Spleen (tissue), 11 donors: ENCODE results near the gene MGME1. TPM values are rescaled to one million over a fixed set of nuclear protein-coding genes. Genes with fewer than 3 reads are reported as not detected.

Source experiments
- DNase-seq: peaks from one replicate; pipeline ENCODE4 v3.0.0-alpha.2; 2020
- H3K27ac ChIP-seq, 8 donors: fragments of 200-600 bp; sonication (generic) in 7 of 8; 1 replicate in 4 of 8; 2 replicates in 4 of 8; pipeline versions ENCODE4 v1.5.0 to v1.8.0; 2016 to 2021; ENCODE audit warnings: inconsistent platforms in 4 of 8, mild to moderate bottlenecking in 4 of 8, moderate library complexity in 1 of 8
- H3K27me3 ChIP-seq, 7 donors: fragments of 200-600 bp; sonication (generic) in 6 of 7; replicated peaks in 1 of 7; 1 replicate in 4 of 7; 2 replicates in 3 of 7; pipeline versions ENCODE4 v1.5.0 to v1.8.0; 2016 to 2021; ENCODE audit warnings: inconsistent platforms in 3 of 7, mild to moderate bottlenecking in 1 of 7
- H3K36me3 ChIP-seq, 6 donors: fragments of 200-600 bp; sonication (generic) in 5 of 6; 1 replicate in 4 of 6; 2 replicates in 2 of 6; pipeline versions ENCODE4 v1.5.0 to v1.8.0; 2016 to 2021; ENCODE audit warnings: inconsistent platforms in 2 of 6
- H3K4me1 ChIP-seq, 6 donors: fragments of 200-600 bp; sonication (generic) in 5 of 6; 1 replicate in 3 of 6; 2 replicates in 3 of 6; pipeline versions ENCODE4 v1.5.0 to v1.8.0; 2016 to 2021; ENCODE audit warnings: inconsistent platforms in 3 of 6
- H3K4me3 ChIP-seq, 8 donors: fragments of 200-600 bp; sonication (generic) in 7 of 8; 1 replicate in 4 of 8; 2 replicates in 4 of 8; pipeline versions ENCODE4 v1.5.0 to v1.8.0; 2016 to 2021; ENCODE audit warnings: inconsistent platforms in 4 of 8, mild to moderate bottlenecking in 4 of 8, moderate library complexity in 2 of 8
- H3K9me3 ChIP-seq, 8 donors: fragments of 200-600 bp; sonication (generic) in 7 of 8; 1 replicate in 4 of 8; 2 replicates in 4 of 8; pipeline versions ENCODE4 v1.5.0 to v1.8.0; 2016 to 2021; ENCODE audit warnings: inconsistent platforms in 4 of 8
- POLR2A ChIP-seq, 3 donors: fragments of 450-650 bp; IDR thresholded peaks; one replicate each; pipeline ENCODE4 v1.5.1; 2017; ENCODE audit warnings: antibody characterized with exemption in 3 of 3, mild to moderate bottlenecking in 1 of 3
- POLR2AphosphoS5 ChIP-seq, 3 donors: sonication (generic); formaldehyde crosslinking; IDR thresholded peaks; one replicate each; pipeline ENCODE4 v1.5.1; 2017; ENCODE audit warnings: antibody characterized with exemption in 3 of 3
- WGBS, 5 donors: extraction: QIAGEN DNeasy Blood & Tissue Kit in 3 of 5; methylation state at CpG; one replicate each; pipeline versions ENCODE4 v1.1.5 to v1.1.7; 2013 to 2018; 5-methylcytosine and 5-hydroxymethylcytosine counted together
- intact Hi-C: fragments of 100-400 bp; cut with DNase I; formaldehyde crosslinking; loops from one replicate; pipeline ENCODE4 v1.15.0; 2023; ENCODE audit warnings: low total_unique reads
- polyA plus RNA-seq, 3 donors: library from polyadenylated mRNA; stranded (reverse); fragments of 200-250 nt; gene quantifications; one replicate each; pipeline ENCODE4 v1.2.1, GENCODE V29; 2013
- total RNA-seq, 7 donors: library from RNA; depleted of rRNA in 3 of 7; stranded (reverse); fragments of >200 nt in 3 of 7; fragmentation: NEBNext Ultra II Directional in 4 of 7; extraction: Animal tissue kit (Norgen Biotek cat#: 25700) in 4 of 7; gene quantifications; one replicate each; pipeline versions ENCODE4 v1.1.0 to v1.2.1, GENCODE V29; 2016 to 2021
- TF ChIP-seq, protein P1 (sequence below), 11 experiments: fragments of 200-600 bp in 7 of 11; fragments of 450-650 bp in 4 of 11; sonication (generic) in 4 of 11; IDR thresholded peaks in 8 of 11; conservative IDR thresholded peaks in 3 of 11; 1 replicate in 7 of 11; 2 replicates in 4 of 11; pipeline versions ENCODE4 v1.4.0 to v1.8.0; 2016 to 2021; ENCODE audit warnings: antibody characterized with exemption in 11 of 11, inconsistent platforms in 4 of 11, mild to moderate bottlenecking in 1 of 11
- donor health status: healthy with polysubstance abuse.
- donor health status: DM: no; HTN: no; CAD: no; lungs with moderate emphysema.
- donor health status: DM: no; HTN: no; CAD: no.
- donor health status: Bipolar disorder and iron deficiency.
- donor health status: healthy.
- donor health status: DM: no; HTN: no; CAD: no.
- donor health status: DM: yes; HTN: yes; CAD: no.

The MGME1 gene
- total and polyA plus RNA-seq, 10 donors = 20.9 to 33.4 (median 27.6) TPM

DNA sequence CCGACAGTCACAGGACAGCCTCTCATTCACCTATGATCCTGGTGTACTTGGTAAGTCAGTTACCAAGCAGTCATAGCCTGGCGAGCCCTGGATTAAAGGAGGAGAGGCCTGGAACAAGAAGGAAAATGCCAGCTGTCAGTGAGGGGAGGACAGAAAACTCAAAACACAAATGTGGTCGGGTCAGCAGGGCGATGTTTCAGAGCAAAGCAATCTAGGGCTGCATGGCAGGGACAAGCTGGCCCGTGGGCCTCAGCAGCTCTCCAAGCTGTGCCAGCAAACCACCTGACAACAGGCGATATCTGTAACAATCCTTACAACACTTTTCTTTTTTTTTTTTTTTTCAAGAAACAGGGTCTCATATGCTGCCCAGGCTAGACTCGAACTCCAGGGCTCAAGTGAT lies 40.3 kb downstream of the MGME1 start:
- Histone ChIP-seq H3K4me3 (no peak overlapping the region), H3K27ac (no peak overlapping the region), H3K27me3 (no peaks in the 10 kb centered on the region), H3K36me3 (no peaks in the 10 kb centered on the region), H3K4me1 (peaks cover 3 to 20% (median 13%) of the 10 kb centered on the region in 6 donors), H3K9me3 (no peaks in the 10 kb centered on the region)
- peak; percentile 20 for DNase-seq
- intact Hi-C loops = no loop called here
- 85 to 93% (median 90%) methylated on average over 7 of the region's 7 CpGs for WGBS, 5 donors
- TF ChIP-seq, protein P1, sequence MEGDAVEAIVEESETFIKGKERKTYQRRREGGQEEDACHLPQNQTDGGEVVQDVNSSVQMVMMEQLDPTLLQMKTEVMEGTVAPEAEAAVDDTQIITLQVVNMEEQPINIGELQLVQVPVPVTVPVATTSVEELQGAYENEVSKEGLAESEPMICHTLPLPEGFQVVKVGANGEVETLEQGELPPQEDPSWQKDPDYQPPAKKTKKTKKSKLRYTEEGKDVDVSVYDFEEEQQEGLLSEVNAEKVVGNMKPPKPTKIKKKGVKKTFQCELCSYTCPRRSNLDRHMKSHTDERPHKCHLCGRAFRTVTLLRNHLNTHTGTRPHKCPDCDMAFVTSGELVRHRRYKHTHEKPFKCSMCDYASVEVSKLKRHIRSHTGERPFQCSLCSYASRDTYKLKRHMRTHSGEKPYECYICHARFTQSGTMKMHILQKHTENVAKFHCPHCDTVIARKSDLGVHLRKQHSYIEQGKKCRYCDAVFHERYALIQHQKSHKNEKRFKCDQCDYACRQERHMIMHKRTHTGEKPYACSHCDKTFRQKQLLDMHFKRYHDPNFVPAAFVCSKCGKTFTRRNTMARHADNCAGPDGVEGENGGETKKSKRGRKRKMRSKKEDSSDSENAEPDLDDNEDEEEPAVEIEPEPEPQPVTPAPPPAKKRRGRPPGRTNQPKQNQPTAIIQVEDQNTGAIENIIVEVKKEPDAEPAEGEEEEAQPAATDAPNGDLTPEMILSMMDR (IDR thresholded peaks at IDR 0.05 in 8 of 11, conservative IDR thresholded peaks at IDR 0.05 in 3 of 11) = no peak
- TF ChIP-seq POLR2AphosphoS5 (IDR thresholded peaks at IDR 0.05) (no peak), POLR2A (IDR thresholded peaks at IDR 0.05) (no peak)

DNA sequence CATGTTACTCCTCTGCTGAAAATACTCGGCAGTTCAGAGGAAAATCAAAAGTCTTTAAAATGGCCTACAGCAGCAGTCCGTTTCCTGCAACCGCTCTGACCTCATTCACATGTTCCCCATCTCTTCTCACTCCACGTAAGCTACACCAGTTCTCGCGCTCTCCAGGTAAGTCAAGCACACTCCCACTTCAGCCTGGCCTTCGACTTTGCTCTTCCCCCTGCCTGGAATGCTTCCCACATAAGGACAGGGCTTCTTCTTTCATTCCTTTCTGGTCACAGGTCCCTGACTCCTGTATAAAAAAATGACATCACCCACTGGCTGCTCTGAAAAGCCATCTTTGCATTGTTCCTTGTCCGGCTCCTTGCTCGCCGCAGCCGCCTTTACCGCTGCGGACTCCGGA lies 42.7 kb downstream of the MGME1 start:
- no peak for DNase-seq
- intact Hi-C loops = no loop called here
- no peaks in the 10 kb centered on the region for H3K4me1 ChIP-seq

DNA sequence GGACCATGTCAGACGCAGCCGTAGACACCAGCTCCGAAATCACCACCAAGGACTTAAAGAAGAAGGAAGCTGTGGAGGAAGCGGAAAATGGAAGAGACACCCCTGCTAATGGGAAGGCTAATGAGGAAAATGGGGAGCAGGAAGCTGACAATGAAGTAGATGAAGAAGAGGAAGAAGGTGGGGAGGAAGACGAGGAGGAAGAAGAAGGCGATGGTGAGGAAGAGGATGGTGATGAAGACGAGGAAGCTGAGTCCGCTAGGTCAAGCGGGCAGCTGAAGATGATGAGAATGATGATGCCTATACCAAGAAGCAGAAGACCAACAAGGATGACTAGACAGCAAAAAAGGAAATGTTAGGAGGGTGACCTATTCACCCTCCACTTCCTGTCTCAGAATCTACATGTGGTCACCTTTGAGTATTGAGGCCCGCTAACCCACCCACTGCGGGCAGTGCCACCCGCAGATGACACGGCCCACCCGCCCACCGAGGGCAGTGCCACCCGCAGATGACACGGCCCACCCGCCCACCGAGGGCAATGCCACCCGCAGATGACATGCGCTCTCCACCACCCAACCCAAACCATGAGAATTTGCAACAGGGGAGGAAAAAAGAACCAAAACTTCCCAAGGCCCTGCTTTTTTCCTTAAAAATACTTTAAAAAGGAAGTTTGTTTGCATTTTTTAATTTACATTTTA lies 43.3 kb downstream of the MGME1 start:
- Histone ChIP-seq H3K27me3 (no peaks in the 10 kb centered on the region), H3K4me3 (no peak overlapping the region), H3K27ac (no peak overlapping the region), H3K9me3 (no peaks in the 10 kb centered on the region), H3K4me1 (no peaks in the 10 kb centered on the region), H3K36me3 (no peaks in the 10 kb centered on the region)
- WGBS, 5 donors = 82 to 91% (median 88%) methylated on average over 21 of the region's 21 CpGs
- peak; percentile 61 for DNase-seq
- TF ChIP-seq POLR2A (IDR thresholded peaks at IDR 0.05) = no peak
- TF ChIP-seq, protein P1 (IDR thresholded peaks at IDR 0.05 in 8 of 11, conservative IDR thresholded peaks at IDR 0.05 in 3 of 11) = no peak
- no peak for TF ChIP-seq POLR2AphosphoS5 (IDR thresholded peaks at IDR 0.05)
- intact Hi-C loops = no loop called here

More for the DNA sequence above, 42.7 kb downstream of the MGME1 start:
- Histone ChIP-seq H3K27ac (no peak overlapping the region), H3K4me3 (no peak overlapping the region), H3K27me3 (no peaks in the 10 kb centered on the region), H3K36me3 (no peaks in the 10 kb centered on the region), H3K9me3 (no peaks in the 10 kb centered on the region)
- TF ChIP-seq, protein P1 (IDR thresholded peaks at IDR 0.05 in 8 of 11, conservative IDR thresholded peaks at IDR 0.05 in 3 of 11) = no peak
- TF ChIP-seq POLR2AphosphoS5 (IDR thresholded peaks at IDR 0.05) (no peak), POLR2A (IDR thresholded peaks at IDR 0.05) (no peak)
- WGBS, 5 donors = 90 to 93% (median 92%) methylated on average over 14 of the region's 14 CpGs

DNA sequence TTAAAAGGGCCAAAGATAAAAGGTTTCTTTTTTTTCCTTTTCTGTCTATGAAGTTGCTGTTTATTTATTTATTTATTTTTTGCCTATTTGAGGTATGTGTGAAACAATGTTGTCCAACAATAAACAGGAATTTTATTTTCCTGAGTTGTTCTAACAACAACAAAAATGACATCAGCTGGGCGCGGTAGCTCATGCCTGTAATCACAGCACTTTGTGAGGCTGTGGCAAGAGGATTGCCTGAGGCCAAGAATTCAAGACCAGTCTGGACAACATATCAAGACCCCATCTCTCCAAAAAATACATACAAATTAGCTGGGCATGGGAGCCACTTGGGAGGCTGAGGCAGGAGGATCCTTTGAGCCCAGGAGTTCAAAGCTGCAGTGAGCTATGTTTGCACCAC lies 44.1 kb downstream of the MGME1 start:
- Histone ChIP-seq H3K27ac (no peak overlapping the region), H3K4me1 (no peaks in the 10 kb centered on the region), H3K27me3 (no peaks in the 10 kb centered on the region), H3K4me3 (no peak overlapping the region), H3K9me3 (no peaks in the 10 kb centered on the region), H3K36me3 (no peaks in the 10 kb centered on the region)
- DNase-seq = peak; percentile 39
- 91 to 100% (median 96%) methylated on average over 2 of the region's 2 CpGs for WGBS, 5 donors
- TF ChIP-seq POLR2A (IDR thresholded peaks at IDR 0.05) = no peak
- TF ChIP-seq, protein P1 (IDR thresholded peaks at IDR 0.05 in 8 of 11, conservative IDR thresholded peaks at IDR 0.05 in 3 of 11) = no peak
- no peak for TF ChIP-seq POLR2AphosphoS5 (IDR thresholded peaks at IDR 0.05)
- intact Hi-C loops = no loop called here
